ENCODE measurements around the gene ZNF653.
"Not testable (repeated sequence)": the region's sequence is repeated elsewhere in the genome, so short reads cannot be mapped to it uniquely, and the experiment has no call there.

ZNF653 gene

DNA sequence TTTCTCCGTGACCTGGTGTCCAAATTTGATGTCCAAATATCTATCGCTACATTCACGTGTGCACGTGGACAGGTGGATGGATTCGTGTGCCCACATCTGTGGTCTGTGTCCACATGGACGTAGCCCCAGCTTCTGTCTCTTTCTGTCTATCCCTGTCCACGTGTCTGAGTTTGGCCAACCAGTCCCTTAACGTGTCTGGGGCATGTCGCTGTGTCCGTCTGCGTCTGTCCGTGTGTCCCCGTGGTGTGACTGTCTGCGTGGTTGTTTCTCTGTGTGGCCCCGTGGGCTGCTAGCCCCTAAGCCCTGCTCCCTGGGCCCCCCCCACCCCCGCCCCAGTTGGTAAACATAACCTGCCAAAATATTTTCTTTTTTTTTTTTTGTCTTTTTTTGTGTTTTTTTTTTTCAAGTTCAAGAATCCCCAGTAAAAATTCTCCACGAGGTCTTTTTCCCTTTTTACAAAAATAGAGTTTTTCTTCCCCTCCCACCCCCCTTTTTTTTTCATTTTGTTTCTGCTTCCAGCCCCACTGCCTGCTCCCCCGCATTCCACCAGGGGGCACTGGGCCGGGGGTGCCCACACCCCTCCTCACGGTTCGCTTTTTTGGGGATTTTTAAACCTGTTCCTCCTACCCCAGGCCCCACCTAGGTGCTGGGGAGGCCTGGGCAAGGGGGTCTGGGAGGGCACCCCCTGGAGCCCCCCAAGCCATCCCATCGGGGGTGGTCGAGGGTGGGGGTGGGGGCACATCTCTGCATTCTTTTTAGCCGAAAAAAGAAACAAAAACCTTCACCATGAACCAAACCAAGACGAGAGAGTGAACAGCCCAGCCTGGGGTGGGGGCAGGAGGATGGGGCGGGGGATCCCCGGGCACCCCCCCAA, 51.9 kb downstream of the ZNF653 start:
- DNase-seq = no peak

DNA sequence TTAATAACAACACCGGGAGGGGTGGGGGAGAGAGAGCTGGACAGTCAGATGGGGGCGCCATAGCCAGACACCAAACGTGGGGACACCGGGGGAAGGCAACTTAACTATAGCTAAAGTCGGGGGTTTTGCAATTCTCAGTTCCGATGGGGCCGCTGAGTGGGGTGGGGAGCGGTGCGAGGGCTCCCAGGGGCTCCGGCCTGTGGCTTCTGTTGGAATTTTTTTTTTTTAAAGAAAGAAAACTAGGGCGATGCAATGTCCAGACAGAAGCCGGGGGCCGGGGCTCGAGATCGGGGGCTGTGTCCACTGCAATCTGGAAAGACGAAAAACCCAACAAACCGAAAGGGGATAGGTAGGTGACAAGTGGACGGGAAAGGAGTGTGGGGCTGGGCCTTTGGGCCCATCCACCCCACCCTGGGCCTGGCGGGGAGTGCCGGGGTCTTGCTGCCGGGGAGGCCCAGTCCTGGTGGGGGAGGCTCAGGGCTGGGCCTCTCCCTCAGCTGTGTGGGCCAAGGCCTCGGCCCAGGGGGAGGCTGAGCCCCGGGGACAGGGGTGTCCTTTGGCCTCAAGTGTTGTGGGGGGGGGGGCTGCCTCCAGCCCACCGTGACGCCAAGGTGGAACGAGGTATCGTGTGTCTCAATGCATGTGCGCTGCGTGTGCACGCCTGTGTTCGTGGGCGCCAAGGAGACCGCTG, 52.9 kb downstream of the ZNF653 start:
- no peak for DNase-seq

DNA sequence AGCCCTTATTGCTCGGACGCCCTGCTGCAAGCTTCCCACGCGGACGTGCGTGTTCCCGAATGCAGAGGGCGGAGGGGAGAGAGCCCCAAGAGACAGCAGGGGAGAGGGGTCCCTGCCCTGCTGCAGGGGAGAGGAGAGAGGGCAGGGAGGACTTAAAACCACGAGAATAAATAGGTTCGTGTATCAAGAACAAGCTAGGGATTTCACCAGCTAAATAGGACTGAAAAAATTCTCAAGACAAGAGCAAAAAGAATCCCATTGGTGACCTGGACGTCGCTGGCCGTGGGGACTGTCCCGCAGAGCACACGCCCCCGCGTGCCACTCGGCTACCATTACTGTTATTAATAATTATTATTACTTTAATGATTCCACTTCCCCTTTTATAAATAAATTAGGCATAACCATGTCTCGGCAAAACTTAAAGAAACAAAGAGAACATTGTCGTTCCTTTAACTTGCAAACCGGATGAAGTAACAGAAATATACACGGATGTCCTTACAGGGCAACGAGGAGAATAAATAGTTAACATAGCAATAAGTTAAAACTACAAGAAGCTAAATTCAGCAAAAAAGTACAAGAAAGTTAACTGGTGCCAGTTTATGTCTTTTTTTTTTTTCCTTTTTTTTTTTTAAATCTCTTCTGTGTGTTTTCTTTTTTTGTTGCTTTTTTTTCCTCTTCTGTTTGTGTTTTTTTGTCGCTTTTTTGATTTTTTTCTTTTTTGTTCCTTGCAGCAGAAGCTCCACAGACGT, 53.6 kb downstream of the ZNF653 start:
- no peak for DNase-seq

DNA sequence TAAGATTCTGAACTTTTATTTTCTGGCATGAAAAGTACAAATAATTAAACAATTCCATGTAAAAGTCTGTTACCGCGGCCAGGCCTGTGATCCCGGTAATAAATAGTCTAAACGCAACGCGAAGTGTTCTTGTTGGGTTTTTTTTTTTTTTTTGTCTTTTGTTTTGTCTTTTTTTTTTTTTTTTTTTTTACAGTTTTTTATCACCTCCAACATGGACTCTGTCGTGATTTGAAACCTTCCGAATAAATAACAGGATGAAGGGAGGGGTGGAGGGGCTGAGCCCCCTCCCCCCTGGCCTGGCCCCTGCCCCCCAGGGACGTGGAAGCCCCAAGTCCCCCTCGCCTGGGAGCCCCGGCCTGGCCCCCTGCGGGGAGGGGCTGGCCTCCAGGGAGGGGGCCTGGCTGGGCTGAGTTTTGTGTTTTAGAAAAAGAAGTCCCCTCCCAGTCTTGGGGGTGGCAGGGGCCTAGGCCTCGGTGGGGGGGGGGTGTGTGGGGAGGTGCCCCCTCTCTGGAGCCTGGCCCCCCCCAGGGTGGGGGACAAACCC, 54.2 kb downstream of the ZNF653 start:
- DNase-seq = no peak

DNA sequence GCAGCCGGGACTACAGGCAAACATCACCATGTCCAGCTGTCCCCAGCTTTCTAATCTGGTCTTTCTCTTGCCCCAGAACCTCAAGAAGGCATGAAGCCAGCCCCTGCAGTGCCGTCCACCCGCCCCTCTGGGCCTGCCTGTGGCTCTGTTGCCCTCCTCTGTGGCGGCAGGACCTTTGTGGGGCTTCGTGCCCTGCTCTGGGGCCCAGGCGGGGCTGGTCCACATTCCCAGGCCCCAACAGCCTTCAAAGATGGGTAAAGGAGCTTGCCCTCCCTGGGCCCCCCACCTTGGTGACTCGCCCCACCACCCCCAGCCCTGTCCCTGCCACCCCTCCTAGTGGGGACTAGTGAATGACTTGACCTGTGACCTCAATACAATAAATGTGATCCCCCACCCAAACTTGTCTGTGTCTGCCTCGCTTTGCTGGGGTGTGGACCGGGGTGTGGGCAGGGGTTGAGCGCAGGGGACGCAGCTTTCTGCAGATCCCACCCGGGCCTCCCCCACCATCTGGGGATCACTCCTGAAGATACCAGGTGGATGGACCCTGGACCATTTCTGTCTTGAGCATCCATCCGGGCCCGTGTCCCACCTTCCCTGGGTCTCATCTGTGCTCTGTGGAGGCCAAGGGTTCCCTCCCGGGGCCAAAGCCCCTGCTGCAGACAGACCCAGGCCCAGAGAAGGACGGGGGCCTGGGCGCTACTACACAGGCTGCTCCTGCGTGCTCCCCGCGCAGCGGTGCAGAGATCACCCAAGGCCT, 54.9 kb downstream of the ZNF653 start:
- DNase-seq = no peak

DNA sequence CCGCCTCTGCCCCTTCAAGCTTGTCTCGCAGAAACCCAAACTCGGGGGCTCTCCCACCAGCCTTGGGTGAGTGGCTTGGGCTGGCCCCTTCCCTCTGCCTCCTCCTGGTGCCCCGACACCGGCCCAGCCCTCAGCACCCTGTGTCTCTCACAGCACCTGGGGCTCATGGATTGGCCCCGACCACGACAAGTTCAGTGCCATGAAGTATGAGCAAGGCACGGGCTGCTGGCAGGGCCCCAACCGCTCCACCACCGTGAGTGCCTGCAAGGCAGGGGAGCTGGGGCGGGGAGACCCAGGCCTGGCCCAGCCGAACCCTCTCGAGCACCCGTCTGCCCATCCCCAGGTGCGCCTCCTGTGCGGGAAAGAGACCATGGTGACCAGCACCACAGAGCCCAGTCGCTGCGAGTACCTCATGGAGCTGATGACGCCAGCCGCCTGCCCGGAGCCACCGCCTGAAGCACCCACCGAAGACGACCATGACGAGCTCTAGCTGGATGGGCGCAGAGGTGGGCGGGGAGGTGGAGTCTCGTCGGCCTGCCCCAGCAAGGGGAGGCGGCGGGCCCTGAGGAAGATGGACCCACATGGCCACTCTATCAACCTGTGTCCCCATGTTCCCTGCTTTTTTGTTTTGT, 56.6 kb downstream of the ZNF653 start:
- DNase-seq = no peak

DNA sequence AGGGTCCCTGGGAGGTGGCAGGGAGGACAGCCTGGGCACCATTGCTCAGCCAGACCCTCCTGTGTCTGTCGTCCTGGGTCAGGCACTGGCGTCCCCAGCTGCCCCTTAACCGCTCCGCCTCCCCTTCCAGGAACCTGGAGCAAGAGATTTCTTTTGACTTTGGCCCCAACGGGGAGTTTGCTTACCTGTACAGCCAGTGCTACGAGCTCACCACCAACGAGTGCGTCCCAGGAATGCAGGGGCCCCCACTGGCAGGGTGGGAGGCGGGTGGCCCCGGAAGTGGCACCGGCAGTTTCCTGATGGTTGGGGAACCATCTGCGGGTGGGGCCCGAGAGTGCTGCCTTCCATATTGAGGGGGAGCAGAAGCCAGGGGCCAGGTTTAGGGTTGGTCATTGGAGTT, 57.2 kb downstream of the ZNF653 start:
- DNase-seq = no peak

DNA sequence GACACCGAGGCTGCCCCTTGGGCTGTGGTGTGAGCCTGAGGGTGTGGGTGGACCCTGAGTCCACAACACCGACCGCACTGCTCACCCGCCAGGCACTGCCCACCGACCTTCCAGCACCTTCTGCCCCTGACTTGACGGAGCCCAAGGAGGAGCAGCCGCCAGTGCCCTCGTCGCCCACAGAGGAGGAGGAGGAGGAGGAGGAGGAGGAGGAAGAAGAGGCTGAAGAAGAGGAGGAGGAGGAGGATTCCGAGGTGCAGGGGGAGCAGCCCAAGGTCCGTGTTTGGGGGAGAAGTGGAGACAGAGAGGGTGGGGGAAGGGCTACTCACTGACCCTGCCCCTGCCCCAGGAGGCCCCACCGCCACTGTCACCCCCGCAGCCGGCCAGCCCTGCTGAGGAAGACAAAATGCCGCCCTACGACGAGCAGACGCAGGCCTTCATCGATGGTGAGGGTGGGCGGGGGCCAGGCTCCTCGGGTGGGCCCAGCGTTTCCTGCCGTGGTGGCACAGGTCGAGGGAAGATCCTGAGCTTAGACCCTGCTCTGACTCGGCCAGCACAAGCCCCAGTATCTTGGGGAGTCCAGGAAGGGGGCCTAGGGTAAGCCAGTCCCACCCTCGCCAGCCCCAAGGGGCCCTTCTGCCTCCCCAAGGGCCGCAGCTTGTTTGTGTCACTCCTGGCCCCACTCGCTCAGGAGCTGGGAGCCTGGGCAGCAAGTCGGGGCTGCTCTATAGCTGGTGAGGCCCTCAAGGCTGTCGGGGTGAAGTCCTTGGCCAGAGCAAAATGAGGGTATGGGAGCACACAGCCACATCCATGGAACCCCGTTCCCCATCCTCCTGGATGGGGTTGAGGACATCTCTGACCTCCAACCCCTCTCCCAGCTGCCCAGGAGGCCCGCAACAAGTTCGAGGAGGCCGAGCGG, 58.0 kb downstream of the ZNF653 start:
- no peak for DNase-seq

DNA sequence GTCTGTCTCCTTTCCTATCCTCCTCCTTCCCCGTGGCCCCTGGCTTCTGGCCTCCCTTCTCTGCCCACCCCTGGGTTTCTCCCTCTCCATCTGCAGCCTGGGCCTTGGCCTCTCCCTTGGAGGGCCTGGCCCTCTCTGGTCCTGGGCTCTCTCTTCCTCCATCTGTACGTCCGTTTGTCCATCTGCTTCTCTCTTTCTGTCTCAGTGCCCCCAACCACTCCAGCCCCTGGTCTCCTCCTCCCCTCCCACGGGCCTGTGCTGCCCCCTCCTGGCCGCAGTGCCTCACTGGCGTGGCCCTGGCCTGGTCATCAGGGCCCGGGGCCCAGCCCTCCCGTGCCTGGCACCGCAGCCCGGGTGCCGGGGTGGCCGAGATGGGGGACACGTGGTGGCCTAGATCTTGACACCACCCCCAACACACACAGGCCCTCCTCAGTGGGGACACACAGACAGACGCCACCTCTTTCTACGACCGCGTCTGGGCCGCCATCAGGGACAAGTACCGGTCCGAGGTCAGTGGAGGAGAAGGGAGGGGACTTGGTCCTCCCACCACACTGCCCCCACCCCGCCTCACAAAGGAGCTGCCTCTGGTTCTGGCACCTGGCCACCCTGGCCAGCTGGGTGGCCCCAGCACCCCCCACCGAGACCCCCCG, 58.9 kb downstream of the ZNF653 start:
- DNase-seq = peak; percentile 20

DNA sequence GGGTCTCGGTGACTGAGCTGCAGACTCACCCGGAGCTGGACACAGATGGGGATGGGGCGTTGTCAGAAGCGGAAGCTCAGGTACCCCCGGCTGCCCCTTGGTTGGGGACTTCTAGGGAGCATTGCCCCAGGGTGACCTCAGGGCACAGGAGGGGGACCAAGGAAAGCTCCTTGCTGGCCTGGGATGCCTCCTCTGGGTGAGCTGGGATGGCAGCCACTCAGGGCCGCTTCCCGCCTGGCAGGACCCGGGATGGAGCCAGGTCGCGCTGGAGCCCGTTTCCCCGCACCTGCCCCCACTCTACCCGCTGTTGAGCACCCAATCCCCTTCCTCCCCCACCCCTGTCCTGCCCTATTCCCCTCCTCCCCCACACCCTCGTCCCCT, 59.4 kb downstream of the ZNF653 start:
- no peak for DNase-seq

DNA sequence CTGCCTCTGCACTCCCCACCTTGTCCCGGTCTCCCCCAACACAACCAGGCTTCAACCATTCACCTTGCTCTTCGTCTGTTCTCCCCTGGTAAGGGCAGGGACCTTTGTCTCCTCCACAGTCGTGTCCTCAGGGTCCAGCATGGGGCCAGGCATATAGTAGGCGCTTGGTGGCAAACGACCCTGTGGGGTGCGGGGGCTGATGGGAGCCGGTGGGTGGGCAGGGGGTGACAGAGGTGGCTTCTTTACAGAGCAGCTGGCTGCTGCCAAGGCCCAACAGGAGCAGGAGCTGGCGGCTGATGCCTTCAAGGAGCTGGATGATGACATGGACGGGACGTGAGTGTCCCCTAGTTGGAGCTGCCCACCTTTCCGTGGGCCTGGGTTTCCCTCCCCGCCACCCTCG, 60.5 kb downstream of the ZNF653 start:
- DNase-seq = no peak

DNA sequence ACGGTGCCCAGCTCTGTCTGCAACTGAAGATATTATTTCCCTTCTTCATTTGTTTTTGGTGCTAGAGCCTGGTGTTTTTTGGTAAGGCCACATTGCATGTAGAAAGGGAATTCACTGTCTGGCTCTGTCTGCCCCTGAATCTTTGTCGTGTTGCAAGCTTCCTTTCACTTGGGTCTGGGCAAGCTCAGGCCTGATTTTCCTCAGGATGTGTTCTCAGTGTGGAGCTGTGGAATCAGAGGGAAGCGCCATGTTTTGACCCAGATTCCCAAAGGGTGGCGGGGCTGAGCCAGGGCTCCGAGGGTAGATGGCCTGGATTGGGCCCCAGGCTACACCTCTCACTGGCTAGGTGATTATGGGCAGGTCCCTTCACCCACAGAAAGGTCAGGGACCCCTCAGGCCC, 61.6 kb downstream of the ZNF653 start:
- DNase-seq = no peak

DNA sequence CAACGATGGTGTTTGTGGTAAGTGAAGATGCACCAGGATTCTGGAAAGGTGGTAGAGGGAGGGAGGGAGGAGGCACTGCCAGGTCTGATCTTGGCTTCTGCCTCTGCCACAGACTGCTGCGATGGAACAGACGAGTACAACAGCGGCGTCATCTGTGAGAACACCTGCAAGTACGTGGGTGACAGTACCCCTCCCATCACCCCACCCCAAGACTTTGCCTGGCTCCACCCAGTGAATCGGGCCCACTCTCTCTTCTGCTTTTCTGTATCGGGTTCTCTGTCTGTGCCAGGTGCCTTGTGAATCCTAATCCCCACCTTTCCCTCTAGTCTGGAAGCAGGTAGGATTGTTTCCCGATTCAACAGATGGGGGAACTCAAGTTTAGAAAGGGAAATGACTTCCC, 67.7 kb downstream of the ZNF653 start:
- DNase-seq = no peak

DNA sequence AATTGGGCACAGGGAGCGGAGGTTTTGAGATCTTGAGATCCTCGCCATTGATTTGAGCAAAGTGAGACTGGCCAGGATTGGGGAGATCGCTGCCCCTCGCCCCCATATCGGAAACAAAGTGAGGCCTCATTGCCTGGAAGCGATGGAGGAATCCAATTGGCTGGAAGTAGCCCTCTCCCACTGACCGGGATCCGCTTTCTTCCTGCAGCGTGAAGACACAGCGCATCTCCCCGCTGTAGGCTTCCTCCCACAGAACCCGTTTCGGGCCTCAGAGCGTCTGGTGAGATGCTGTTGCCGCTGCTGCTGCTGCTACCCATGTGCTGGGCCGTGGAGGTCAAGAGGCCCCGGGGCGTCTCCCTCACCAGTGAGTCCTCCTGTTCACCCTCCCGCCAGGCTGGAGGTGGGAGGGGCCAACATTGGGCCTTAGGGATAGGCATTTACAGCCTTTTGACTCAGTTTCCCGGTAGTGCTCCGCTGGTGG, 69.8 kb downstream of the ZNF653 start:
- DNase-seq = no peak

DNA sequence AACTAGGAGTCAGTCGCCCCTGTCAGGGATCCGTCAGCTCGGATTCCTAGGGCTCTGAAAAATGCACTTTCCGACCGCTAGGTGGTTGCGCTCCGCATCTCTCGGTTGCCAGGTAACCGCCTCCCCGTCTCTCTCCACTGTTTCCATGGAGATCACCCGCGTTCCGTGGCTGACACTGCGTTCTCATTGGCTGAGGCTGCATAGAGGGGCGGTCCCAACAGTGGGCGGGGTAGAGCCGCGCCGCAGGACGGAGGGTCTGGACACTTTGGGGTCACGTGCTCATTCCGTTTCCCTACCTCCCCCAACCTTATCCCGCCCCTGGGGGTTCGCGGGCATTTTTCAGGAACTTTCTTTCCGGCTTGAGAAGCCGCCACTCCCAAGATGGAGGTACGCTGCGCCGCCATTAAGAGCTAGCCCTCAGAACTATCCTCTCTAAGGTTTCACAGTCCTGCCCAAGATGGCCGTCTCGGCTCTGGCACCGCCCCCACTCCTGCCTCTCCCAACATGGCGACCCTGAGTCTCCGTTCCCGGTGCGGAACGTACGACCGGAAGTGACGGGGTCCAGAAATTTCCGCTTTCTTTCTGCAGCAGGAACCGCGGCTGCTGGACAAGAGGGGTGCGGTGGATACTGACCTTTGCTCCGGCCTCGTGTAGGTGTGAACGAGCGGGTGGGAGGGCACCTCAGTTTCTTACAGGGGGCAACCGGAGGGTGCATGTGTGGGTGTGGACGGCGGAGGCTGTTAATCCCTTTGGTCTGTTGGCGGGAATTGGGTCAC, 70.4 kb downstream of the ZNF653 start, which contains the start of the genes ODAD3 and PRKCSH:
ODAD3 (minus strand) TSS at position 65 of the 776 bp plus-strand sequence. CDS start 105 bp downstream, outside the sequence.
PRKCSH (plus strand) TSS at position 579 of the 776 bp plus-strand sequence. CDS start 483 bp downstream, outside the sequence.
- DNase-seq = peak; percentile 100

DNA sequence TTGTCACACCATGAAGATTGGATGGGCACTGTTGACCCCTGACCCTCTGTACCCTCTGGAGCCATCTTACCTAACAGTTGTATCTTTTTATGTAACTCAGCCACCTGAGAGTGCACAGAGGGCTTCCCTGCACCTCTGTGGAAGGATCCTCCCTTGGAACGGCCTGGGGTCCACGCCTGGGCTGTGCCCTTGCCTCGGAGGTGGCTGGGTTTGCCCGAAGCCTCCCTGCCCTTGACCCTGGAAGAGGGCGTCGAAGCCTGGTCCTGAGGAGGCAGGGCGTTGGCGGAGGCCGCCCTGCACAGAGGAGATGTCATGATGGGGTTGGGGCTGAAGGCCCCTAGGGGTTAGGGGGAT, 71.0 kb downstream of the ZNF653 start:
- no peak for DNase-seq

DNA sequence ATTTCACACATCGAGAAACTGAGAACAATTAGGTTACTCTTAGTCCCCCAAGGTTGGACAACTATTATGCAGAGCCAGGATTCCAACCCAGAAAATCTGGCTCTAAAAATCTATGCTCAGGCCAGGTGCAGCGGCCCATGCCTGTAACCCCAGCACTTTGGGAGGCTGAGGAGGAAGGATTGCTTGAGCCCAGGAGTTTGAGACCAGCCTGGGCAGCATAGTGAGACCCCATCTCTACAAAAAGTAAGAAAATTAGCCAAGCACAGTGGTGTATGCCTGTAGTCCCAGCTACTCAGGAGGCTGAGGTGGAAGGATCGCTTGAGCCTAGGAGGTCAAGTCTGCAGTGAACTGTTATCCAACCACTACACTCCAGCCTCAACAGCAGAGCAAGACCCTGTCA, 72.1 kb downstream of the ZNF653 start:
- DNase-seq = not testable (repeated sequence)
